Body of pancreas (tissue), 4 donors: ENCODE measurements around the gene B4GALT2. TPM values are rescaled to one million over a fixed set of nuclear protein-coding genes. Genes with fewer than 3 reads are reported as not detected.

Experiments
- ATAC-seq: fragments of 150-250 bp; one replicate; pipeline ENCODE4 v1.9.1; 2016
- DNase-seq, 4 donors: peaks; one replicate each; pipeline ENCODE4 v3.0.0-alpha.2; 2019
- H3K27ac ChIP-seq, 4 donors: fragments of 200-600 bp; sonication (generic); 1 replicate in 3 of 4; 2 replicates in 1 of 4; pipeline versions ENCODE4 v1.5.1 to v1.6.1; 2016 to 2019; ENCODE audit warnings: mild to moderate bottlenecking in 1 of 4, mixed read lengths in 1 of 4, moderate library complexity in 1 of 4
- H3K27me3 ChIP-seq, 2 donors: fragments of 200-600 bp; sonication (generic); one replicate each; pipeline ENCODE4 v1.6.0; 2016; ENCODE audit warnings: mild to moderate bottlenecking in 1 of 2
- H3K36me3 ChIP-seq, 2 donors: fragments of 200-600 bp; sonication (generic); replicated peaks in 1 of 2; 2 replicates each; pipeline ENCODE4 v1.5.1; 2016; ENCODE audit warnings: low read depth in 2 of 2; ENCODE audit not compliant: insufficient read depth in 1 of 2
- H3K4me1 ChIP-seq: fragments of 200-600 bp; sonication (generic); one replicate; pipeline ENCODE4 v1.6.0; 2016
- H3K4me3 ChIP-seq, 2 donors: fragments of 200-600 bp; sonication (generic); 1 replicate in 1 of 2; 2 replicates in 1 of 2; pipeline ENCODE4 v1.5.1; 2016 to 2019
- H3K9me3 ChIP-seq, 3 donors: fragments of 200-600 bp; sonication (generic); 1 replicate in 2 of 3; 2 replicates in 1 of 3; pipeline ENCODE4 v1.5.1; 2016
- POLR2A ChIP-seq, 3 donors: fragments of 450-650 bp; IDR thresholded peaks; one replicate each; pipeline ENCODE4 v1.6.1; 2016; ENCODE audit warnings: antibody characterized with exemption in 3 of 3, mild to moderate bottlenecking in 2 of 3
- WGBS, 2 donors: methylation state at CpG; one replicate each; pipeline ENCODE4 v1.1.5; 2017; 5-methylcytosine and 5-hydroxymethylcytosine counted together
- intact Hi-C: fragments of 100-400 bp; cut with DNase I; formaldehyde crosslinking; loops from one replicate; pipeline ENCODE4 v1.15.1; 2023
- total RNA-seq, 2 donors: library from RNA; depleted of rRNA; stranded (reverse); fragments of >200 nt; gene quantifications; one replicate each; pipeline ENCODE4 v1.1.0, GENCODE V29; 2016
- TF ChIP-seq, protein P1 (sequence below), 7 experiments: fragments of 450-650 bp in 4 of 7; fragments of 200-600 bp in 3 of 7; sonication (generic) in 3 of 7; IDR thresholded peaks; one replicate each; pipeline ENCODE4 v1.5.1; 2016 to 2019; ENCODE audit warnings: antibody characterized with exemption in 7 of 7

Gene B4GALT2
- total RNA-seq, 2 donors from 2014 or later: 18.2 to 29.3 TPM

DNA sequence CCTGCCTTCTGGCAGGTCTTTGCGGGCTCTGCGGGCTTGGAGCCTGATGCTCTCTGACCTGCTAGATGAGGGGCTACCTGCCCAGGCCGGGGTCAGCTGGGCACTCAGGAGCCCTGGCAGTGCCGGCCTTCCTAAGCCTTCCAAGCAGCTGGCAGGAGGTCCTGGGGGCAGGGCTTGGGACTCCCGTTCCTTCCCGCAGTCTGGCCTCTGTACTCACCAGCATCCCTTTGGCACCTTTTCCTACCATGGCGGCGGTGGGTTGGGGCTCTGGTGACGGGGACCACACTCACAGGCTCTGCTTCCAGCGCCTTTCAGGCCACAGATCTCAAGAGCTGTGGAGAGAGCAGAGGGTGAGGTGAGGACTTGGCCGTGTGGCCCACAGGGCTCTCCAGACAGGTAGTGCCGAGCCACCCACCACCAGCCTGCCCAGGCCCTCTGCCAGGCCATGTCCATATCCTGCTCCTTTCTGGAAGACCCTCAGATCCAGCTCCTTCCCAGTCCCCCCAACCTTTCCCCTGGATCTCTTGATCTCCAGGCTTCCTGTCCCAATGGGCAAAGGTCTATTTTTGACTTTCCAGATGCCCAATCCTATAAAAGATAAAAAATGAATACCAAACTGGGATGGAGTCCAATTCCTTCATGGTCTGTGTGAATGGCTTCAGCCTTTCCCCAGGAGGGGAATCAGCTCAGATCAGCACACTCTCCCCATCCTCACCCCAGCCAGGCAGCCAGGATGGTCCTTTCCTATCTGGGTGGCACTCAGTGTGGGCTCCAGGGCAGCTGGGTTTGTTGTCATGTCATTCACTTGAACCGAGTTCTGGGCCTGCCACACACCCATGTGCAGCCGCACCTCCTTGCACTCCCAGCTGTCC is 45.3 kb downstream of the B4GALT2 start:
- ATAC-seq (no peak), DNase-seq (peak in 1 of 4 donors; percentile 5)
- TF ChIP-seq, protein P1, sequence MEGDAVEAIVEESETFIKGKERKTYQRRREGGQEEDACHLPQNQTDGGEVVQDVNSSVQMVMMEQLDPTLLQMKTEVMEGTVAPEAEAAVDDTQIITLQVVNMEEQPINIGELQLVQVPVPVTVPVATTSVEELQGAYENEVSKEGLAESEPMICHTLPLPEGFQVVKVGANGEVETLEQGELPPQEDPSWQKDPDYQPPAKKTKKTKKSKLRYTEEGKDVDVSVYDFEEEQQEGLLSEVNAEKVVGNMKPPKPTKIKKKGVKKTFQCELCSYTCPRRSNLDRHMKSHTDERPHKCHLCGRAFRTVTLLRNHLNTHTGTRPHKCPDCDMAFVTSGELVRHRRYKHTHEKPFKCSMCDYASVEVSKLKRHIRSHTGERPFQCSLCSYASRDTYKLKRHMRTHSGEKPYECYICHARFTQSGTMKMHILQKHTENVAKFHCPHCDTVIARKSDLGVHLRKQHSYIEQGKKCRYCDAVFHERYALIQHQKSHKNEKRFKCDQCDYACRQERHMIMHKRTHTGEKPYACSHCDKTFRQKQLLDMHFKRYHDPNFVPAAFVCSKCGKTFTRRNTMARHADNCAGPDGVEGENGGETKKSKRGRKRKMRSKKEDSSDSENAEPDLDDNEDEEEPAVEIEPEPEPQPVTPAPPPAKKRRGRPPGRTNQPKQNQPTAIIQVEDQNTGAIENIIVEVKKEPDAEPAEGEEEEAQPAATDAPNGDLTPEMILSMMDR (IDR thresholded peaks at IDR 0.05): no peak
- no peak for TF ChIP-seq POLR2A (IDR thresholded peaks at IDR 0.05)
- H3K36me3 ChIP-seq: no peaks in the 10 kb centered on the region
- intact Hi-C loops: no loop called here
- no peaks in the 10 kb centered on the region for H3K27me3 ChIP-seq
- WGBS, 2 donors: 88 to 89% methylated on average over 6 to 14 of the region's 14 CpGs
- H3K27ac ChIP-seq: no peak overlapping the region
- H3K4me3 ChIP-seq: no peak overlapping the region
- H3K4me1 ChIP-seq: peaks cover 5% of the 10 kb centered on the region
- H3K9me3 ChIP-seq: no peaks in the 10 kb centered on the region

DNA sequence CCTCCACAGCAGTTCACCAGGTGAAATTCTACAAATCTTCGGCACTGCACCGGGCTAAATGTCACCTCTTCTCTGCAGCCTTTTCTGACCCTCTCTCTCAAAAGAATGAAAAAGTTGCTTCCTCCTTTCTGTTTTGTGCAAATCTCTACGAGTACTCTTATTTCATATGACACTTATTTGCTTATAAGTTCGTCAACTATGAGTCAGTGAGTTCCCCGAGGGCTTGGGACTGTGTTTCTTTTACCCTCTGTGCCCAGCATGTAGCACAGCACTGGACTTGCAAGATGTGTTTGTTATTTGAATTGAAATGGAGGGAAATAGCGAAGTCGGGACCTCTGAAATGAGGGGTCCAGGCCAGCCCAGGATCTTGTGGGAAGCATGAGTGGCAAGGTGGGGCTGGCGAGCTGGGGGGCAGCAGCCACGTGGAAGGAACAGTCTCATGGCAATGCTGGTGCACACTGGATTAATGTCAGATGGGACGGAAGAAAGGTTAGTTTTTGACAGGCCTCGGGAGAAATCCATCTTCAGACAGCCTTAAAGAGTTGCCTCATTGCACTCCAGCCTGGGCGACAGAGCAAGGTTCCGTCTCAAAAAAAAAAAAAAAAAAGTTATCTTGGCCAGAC is 46.0 kb downstream of the B4GALT2 start:
- intact Hi-C loops: no loop called here
- H3K27ac ChIP-seq: no peak overlapping the region
- H3K36me3 ChIP-seq: no peaks in the 10 kb centered on the region
- no peak overlapping the region for H3K4me3 ChIP-seq
- H3K27me3 ChIP-seq: no peaks in the 10 kb centered on the region
- TF ChIP-seq, protein P1 (IDR thresholded peaks at IDR 0.05): no peak
- TF ChIP-seq POLR2A (IDR thresholded peaks at IDR 0.05): no peak
- no peak for ATAC-seq
- H3K9me3 ChIP-seq: no peaks in the 10 kb centered on the region
- peaks cover 9% of the 10 kb centered on the region for H3K4me1 ChIP-seq
- peak in 1 of 4 donors; percentile 1 for DNase-seq
- WGBS, 2 donors: 83 to 88% methylated on average over 12 to 13 of the region's 13 CpGs

DNA sequence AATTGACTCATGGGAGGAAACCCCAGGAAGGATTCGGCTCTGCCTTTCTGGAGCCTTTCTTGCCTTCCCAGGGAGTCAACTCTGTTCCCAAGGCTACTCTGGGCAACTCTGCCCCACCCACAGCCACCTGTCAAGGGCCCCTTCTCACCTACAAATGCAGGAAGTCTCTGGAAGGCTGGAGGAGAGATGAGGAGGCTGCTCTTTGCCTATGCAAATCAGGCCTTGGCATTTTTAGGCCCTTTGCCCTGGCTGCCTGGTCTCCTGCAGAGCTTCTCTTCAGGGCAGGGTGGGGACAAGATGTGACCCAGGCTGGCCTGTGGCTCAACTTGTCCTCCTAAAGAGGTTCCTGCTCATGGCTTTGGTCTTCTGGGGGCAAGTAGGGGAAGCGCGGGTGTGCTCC is 46.8 kb downstream of the B4GALT2 start:
- WGBS, 2 donors: 75 to 85% methylated on average over 3 of the region's 3 CpGs
- no peak for TF ChIP-seq POLR2A (IDR thresholded peaks at IDR 0.05)
- TF ChIP-seq, protein P1 (IDR thresholded peaks at IDR 0.05): no peak
- no peaks in the 10 kb centered on the region for H3K36me3 ChIP-seq
- no peak overlapping the region for H3K4me3 ChIP-seq
- H3K27ac ChIP-seq: no peak overlapping the region
- intact Hi-C loops: no loop called here
- no peaks in the 10 kb centered on the region for H3K27me3 ChIP-seq
- no peaks in the 10 kb centered on the region for H3K9me3 ChIP-seq
- peak in 1 of 4 donors; percentile 8 for DNase-seq
- ATAC-seq: no peak
- peaks cover 9% of the 10 kb centered on the region for H3K4me1 ChIP-seq

DNA sequence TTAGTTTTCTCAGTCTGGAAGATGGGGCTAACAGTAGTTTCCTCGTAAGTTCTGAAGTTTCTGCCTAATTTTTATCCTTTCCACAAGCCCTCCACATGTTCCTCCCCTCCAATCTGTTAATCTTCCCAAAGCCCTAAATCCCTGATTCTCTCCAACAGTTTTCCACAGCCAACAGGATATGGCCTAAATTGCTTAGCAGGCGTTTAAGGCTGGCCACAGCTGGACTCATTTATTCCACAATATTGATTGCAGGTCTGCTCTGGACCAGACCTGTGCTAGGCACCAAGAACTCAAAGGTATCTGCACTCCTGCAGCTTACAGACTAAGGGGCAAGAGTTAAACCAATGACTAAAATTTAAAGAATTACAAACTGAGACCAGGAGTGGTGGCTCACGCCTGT is 48.3 kb downstream of the B4GALT2 start:
- no peaks in the 10 kb centered on the region for H3K36me3 ChIP-seq
- no peak for TF ChIP-seq POLR2A (IDR thresholded peaks at IDR 0.05)
- TF ChIP-seq, protein P1 (IDR thresholded peaks at IDR 0.05): no peak
- H3K9me3 ChIP-seq: no peaks in the 10 kb centered on the region
- H3K4me3 ChIP-seq: no peak overlapping the region
- H3K27me3 ChIP-seq: no peaks in the 10 kb centered on the region
- ATAC-seq: no peak
- peaks cover 19% of the 10 kb centered on the region for H3K4me1 ChIP-seq
- 88% methylated on average over 3 of the region's 3 CpGs for WGBS, 2 donors
- no peak for DNase-seq
- intact Hi-C loops: no loop called here
- no peak overlapping the region for H3K27ac ChIP-seq
